H9 (cell line): ENCODE results near the gene NKX6-2. TPM values are rescaled to one million over a fixed set of nuclear protein-coding genes. Genes with fewer than 3 reads are reported as not detected.

Source experiments
- DNase-seq: peaks from one replicate; pipeline ENCODE4 v3.0.0-alpha.2; 2017
- H2AFZ ChIP-seq: one replicate; pipeline ENCODE4 v1.6.1; 2013; ENCODE audit warnings: mild to moderate bottlenecking, low read length, control low read depth, moderate library complexity
- H2AK5ac ChIP-seq: 2 replicates; pipeline ENCODE4 v1.6.1; 2013; ENCODE audit warnings: low read length, control low read depth, mixed read lengths; ENCODE audit not compliant: insufficient read length
- H2BK120ac ChIP-seq: one replicate; pipeline ENCODE4 v1.6.1; 2013; ENCODE audit warnings: low read depth, mild to moderate bottlenecking, low read length, control low read depth, inconsistent platforms; ENCODE audit not compliant: poor library complexity, severe bottlenecking
- H2BK12ac ChIP-seq: 2 replicates; pipeline ENCODE4 v1.6.1; 2013; ENCODE audit warnings: low read length, control low read depth, mixed read lengths, low read depth; ENCODE audit not compliant: insufficient read length
- H2BK15ac ChIP-seq: 2 replicates; pipeline ENCODE4 v1.6.1; 2013; ENCODE audit warnings: low read depth, low read length, control low read depth
- H2BK20ac ChIP-seq: one replicate; pipeline ENCODE4 v1.6.1; 2013; ENCODE audit warnings: low read depth, mild to moderate bottlenecking, low read length, control low read depth, inconsistent platforms; ENCODE audit not compliant: poor library complexity, severe bottlenecking
- H2BK5ac ChIP-seq: 2 replicates; pipeline ENCODE4 v1.6.1; 2013; ENCODE audit warnings: low read length, control low read depth, mixed read lengths; ENCODE audit not compliant: insufficient read length
- H3K14ac ChIP-seq: 2 replicates; pipeline ENCODE4 v1.6.1; 2013; ENCODE audit warnings: low read length, control low read depth; ENCODE audit not compliant: insufficient read depth
- H3K18ac ChIP-seq: 2 replicates; pipeline ENCODE4 v1.6.1; 2013; ENCODE audit warnings: low read depth, mild to moderate bottlenecking, mixed read lengths, low read length, control low read depth; ENCODE audit not compliant: insufficient read length
- H3K23ac ChIP-seq: 2 replicates; pipeline ENCODE4 v1.6.1; 2013; ENCODE audit warnings: low read length, control low read depth, mixed read lengths, low read depth; ENCODE audit not compliant: insufficient read length
- H3K23me2 ChIP-seq: 2 replicates; pipeline ENCODE4 v1.6.1; 2013; ENCODE audit warnings: low read depth, mild to moderate bottlenecking, mixed read lengths, low read length, control low read depth; ENCODE audit not compliant: insufficient read length, poor library complexity, severe bottlenecking
- H3K27ac ChIP-seq: 2 replicates; pipeline ENCODE4 v1.5.1; 2013; ENCODE audit warnings: low read length, control low read depth, mixed read lengths, low read depth; ENCODE audit not compliant: insufficient read length
- H3K27me3 ChIP-seq: 2 replicates; pipeline ENCODE4 v1.6.1; 2013; ENCODE audit warnings: low read length, control low read depth, inconsistent platforms; ENCODE audit not compliant: insufficient read depth
- H3K4ac ChIP-seq: 2 replicates; pipeline ENCODE4 v1.6.1; 2013; ENCODE audit warnings: low read depth, mild to moderate bottlenecking, control low read depth, inconsistent platforms, low read length, moderate library complexity
- H3K4me1 ChIP-seq: 2 replicates; pipeline ENCODE4 v1.6.1; 2013; ENCODE audit warnings: low read length, control low read depth, inconsistent platforms; ENCODE audit not compliant: insufficient read depth
- H3K4me2 ChIP-seq: 2 replicates; pipeline ENCODE4 v1.6.1; 2013; ENCODE audit warnings: low read length, control low read depth, mixed read lengths; ENCODE audit not compliant: insufficient read length, insufficient read depth
- H3K56ac ChIP-seq: 2 replicates; pipeline ENCODE4 v1.6.1; 2013; ENCODE audit warnings: low read depth, mild to moderate bottlenecking, mixed read lengths, low read length, control low read depth; ENCODE audit not compliant: insufficient read length
- H3K79me1 ChIP-seq: 2 replicates; pipeline ENCODE4 v1.6.1; 2013; ENCODE audit warnings: low read depth, mild to moderate bottlenecking, moderate library complexity, low read length, control low read depth, inconsistent platforms; ENCODE audit not compliant: insufficient read depth, poor library complexity, severe bottlenecking
- H3K79me2 ChIP-seq: 2 replicates; pipeline ENCODE4 v1.6.1; 2013; ENCODE audit warnings: low read length, control low read depth, inconsistent platforms; ENCODE audit not compliant: insufficient read depth
- H3K9ac ChIP-seq: 2 replicates; pipeline ENCODE4 v1.6.1; 2013; ENCODE audit warnings: low read length, control low read depth, mixed read lengths; ENCODE audit not compliant: insufficient read length; ENCODE audit errors: extremely low read depth
- H3K9me3 ChIP-seq: one replicate; pipeline ENCODE4 v1.6.1; 2013; ENCODE audit warnings: low read depth, low read length, inconsistent platforms; ENCODE audit not compliant: control insufficient read depth
- H3T11ph ChIP-seq: one replicate; pipeline ENCODE4 v1.6.1; 2013; ENCODE audit warnings: mild to moderate bottlenecking, low read length, control low read depth, inconsistent platforms
- H4K20me1 ChIP-seq: one replicate; pipeline ENCODE4 v1.6.1; 2013; ENCODE audit not compliant: control insufficient read depth, insufficient read length, insufficient read depth
- H4K5ac ChIP-seq: 2 replicates; pipeline ENCODE4 v1.6.1; 2013; ENCODE audit warnings: low read depth, mild to moderate bottlenecking, mixed read lengths, low read length, control low read depth; ENCODE audit not compliant: insufficient read length
- H4K8ac ChIP-seq: replicated peaks from 2 replicates; pipeline ENCODE4 v1.6.1; 2013; ENCODE audit warnings: low read length, control low read depth, mixed read lengths, low read depth; ENCODE audit not compliant: insufficient read length
- H4K91ac ChIP-seq: 2 replicates; pipeline ENCODE4 v1.6.1; 2013; ENCODE audit warnings: low read depth, mild to moderate bottlenecking, moderate library complexity, mixed read lengths, low read length, control low read depth; ENCODE audit not compliant: insufficient read length
- H3K27ac Mint-ChIP-seq, 3 experiments: 2 replicates in 2 of 3; 3 replicates in 1 of 3; pipeline ENCODE4 v1.8.0; 2020 to 2021; ENCODE audit warnings: mixed read lengths in 3 of 3, mild to moderate bottlenecking in 1 of 3, moderate library complexity in 1 of 3
- H3K27me3 Mint-ChIP-seq: 2 replicates; pipeline ENCODE4 v1.8.0; 2021; ENCODE audit warnings: low read depth, mild to moderate bottlenecking, moderate library complexity, mixed read lengths
- H3K36me3 Mint-ChIP-seq, 3 experiments: 2 replicates in 2 of 3; 3 replicates in 1 of 3; pipeline ENCODE4 v1.8.0; 2020 to 2021; ENCODE audit warnings: low read depth in 3 of 3, mixed read lengths in 3 of 3; ENCODE audit not compliant: insufficient read depth in 1 of 3
- H3K4me1 Mint-ChIP-seq, 2 experiments: 2 replicates each; pipeline ENCODE4 v1.8.0; 2020; ENCODE audit warnings: mixed read lengths in 2 of 2
- H3K4me3 Mint-ChIP-seq, 2 experiments: 2 replicates in 1 of 2; 3 replicates in 1 of 2; pipeline ENCODE4 v1.8.0; 2020 to 2021; ENCODE audit warnings: mild to moderate bottlenecking in 2 of 2, mixed read lengths in 2 of 2, moderate library complexity in 1 of 2
- H3K9me3 Mint-ChIP-seq, 2 experiments: 2 replicates in 1 of 2; 3 replicates in 1 of 2; pipeline ENCODE4 v1.8.0; 2020; ENCODE audit warnings: mild to moderate bottlenecking in 2 of 2, mixed read lengths in 2 of 2, moderate library complexity in 1 of 2
- CTCF ChIP-seq: fragments of 200-600 bp; sonication (generic); conservative IDR thresholded peaks from 3 replicates; pipeline ENCODE4 v1.8.0; 2021; ENCODE audit warnings: antibody characterized with exemption, mild to moderate bottlenecking
- WGBS: extraction: QIAGEN DNeasy Blood & Tissue Kit; methylation state at CpG from one replicate; pipeline ENCODE4 v1.1.7; 2013; ENCODE audit warnings: missing lambda C conversion rate, low lambda C conversion rate, mixed read lengths; ENCODE audit not compliant: insufficient read length; ENCODE audit errors: extremely low coverage; 5-methylcytosine and 5-hydroxymethylcytosine counted together
- total RNA-seq: library from RNA; stranded (reverse); gene quantifications from 2 replicates; pipeline ENCODE4 v1.2.1, GENCODE V29; 2021

The NKX6-2 gene
- total RNA-seq, 1 experiment from 2014 or later: 0.13 TPM

DNA sequence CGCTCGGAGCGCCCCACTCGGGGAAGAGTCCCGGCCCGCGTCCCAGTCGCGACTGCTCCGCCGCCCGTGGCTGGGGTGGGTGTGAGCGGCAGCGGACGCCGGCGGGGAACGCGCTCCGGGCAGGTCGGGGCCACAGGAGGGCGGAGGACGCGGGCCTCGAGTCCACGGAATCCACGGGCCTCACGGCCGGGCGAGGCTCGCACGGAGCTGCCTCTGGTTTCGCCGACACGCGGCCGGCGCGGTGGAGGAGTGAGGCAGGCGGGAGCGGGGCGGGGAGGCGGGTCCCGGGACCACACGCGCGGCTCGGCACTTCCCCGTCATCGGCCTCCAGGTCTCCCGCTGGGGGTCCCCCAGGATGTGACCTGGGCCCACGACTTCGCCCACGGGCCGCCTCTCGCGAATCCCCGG is 533 bp upstream of the NKX6-2 start:
- H2BK20ac ChIP-seq: no peak overlapping the region
- DNase-seq: no peak
- no peak overlapping the region for H2AFZ ChIP-seq
- H3K9me3 Mint-ChIP-seq: no peaks in the 10 kb centered on the region
- H3K79me1 ChIP-seq: no peaks in the 10 kb centered on the region
- H3K23ac ChIP-seq: no peak overlapping the region
- no peak overlapping the region for H3K4ac ChIP-seq
- H3K36me3 Mint-ChIP-seq: peaks cover 0 to 3% (median 0%) of the 10 kb centered on the region in 3 experiments; a peak in 3 of 7 replicates
- no peak overlapping the region for H3K27ac ChIP-seq
- H3K27me3 ChIP-seq: peaks cover 76% of the 10 kb centered on the region
- H3K4me2 ChIP-seq: no peak overlapping the region
- H3K18ac ChIP-seq: no peak overlapping the region
- 0 out of 2 replicates have a peak, but pooled peaks cover 3% of the 10 kb centered on the region for H3K4me1 ChIP-seq
- H3K27me3 Mint-ChIP-seq: peaks cover 90% of the 10 kb centered on the region
- H2BK5ac ChIP-seq: no peak overlapping the region
- TF ChIP-seq CTCF: no peak
- H3K79me2 ChIP-seq: no peaks in the 10 kb centered on the region
- H4K8ac ChIP-seq: no peak overlapping the region
- H3K56ac ChIP-seq: no peak overlapping the region
- no peak overlapping the region for H2BK15ac ChIP-seq
- WGBS: no CpG with 5 or more reads among the region's 58 CpGs
- H3K4me1 Mint-ChIP-seq: peaks cover 14 to 18% of the 10 kb centered on the region in 2 experiments
- H3T11ph ChIP-seq: no peak overlapping the region
- no peak overlapping the region for H2AK5ac ChIP-seq
- H3K4me3 Mint-ChIP-seq: no peak overlapping the region; a peak in 1 of 5 replicates
- H4K5ac ChIP-seq: no peak overlapping the region
- no peak overlapping the region for H3K27ac Mint-ChIP-seq
- H3K14ac ChIP-seq: no peak overlapping the region
- H4K20me1 ChIP-seq: no peaks in the 10 kb centered on the region
- no peak overlapping the region for H4K91ac ChIP-seq
- peaks cover 7% of the 10 kb centered on the region for H3K23me2 ChIP-seq
- no peaks in the 10 kb centered on the region for H3K9me3 ChIP-seq
- no peak overlapping the region for H2BK120ac ChIP-seq
- no peak overlapping the region for H2BK12ac ChIP-seq
- H3K9ac ChIP-seq: no peak overlapping the region
